ENCODE data around the gene KCNC1.

- no peak for TF ChIP-seq CTCF (IDR thresholded peaks at IDR 0.05)
- TF ChIP-seq POLR2A (IDR thresholded peaks at IDR 0.05; ENCODE audit: low read depth) = no peak
- no peak for TF ChIP-seq POLR2AphosphoS5 (IDR thresholded peaks at IDR 0.05)
Observed at GRCh38 chr11:17811352-17811751, 76.8 kb downstream of the KCNC1 start.

All from esophagus muscularis mucosa (tissue), 3 donors.